GM18526 (cell line): ENCODE measurements around the gene SLC39A11.

Source experiments
- POLR2A ChIP-seq: IDR thresholded peaks from 3 replicates; pipeline ENCODE4 v1.6.1; 2011; ENCODE audit not compliant: insufficient read length; ENCODE audit errors: extremely low read depth

The SLC39A11 gene

GRCh38 chr17:72984145-72984925 is 108.2 kb downstream of the SLC39A11 start:
- no peak for TF ChIP-seq POLR2A

GRCh38 chr17:72982680-72983079 is 109.8 kb downstream of the SLC39A11 start:
- no peak for TF ChIP-seq POLR2A

GRCh38 chr17:72978593-72979218 is 113.8 kb downstream of the SLC39A11 start:
- TF ChIP-seq POLR2A: no peak

- no peak for TF ChIP-seq POLR2A
These were observed 114.6 kb downstream of the SLC39A11 start for GRCh38 chr17:72977771-72978417.

GRCh38 chr17:72976971-72977770 is 115.3 kb downstream of the SLC39A11 start:
- no peak for TF ChIP-seq POLR2A

- no peak for TF ChIP-seq POLR2A
These were observed 117.0 kb downstream of the SLC39A11 start for GRCh38 chr17:72975509-72975908.

GRCh38 chr17:72974605-72975232 is 117.8 kb downstream of the SLC39A11 start:
- TF ChIP-seq POLR2A: no peak

GRCh38 chr17:72972263-72972951 is 120.1 kb downstream of the SLC39A11 start:
- no peak for TF ChIP-seq POLR2A

- no peak for TF ChIP-seq POLR2A
These were observed 121.1 kb downstream of the SLC39A11 start for GRCh38 chr17:72971226-72971880.

- no peak for TF ChIP-seq POLR2A
These were observed 121.7 kb downstream of the SLC39A11 start for GRCh38 chr17:72970797-72971196.

- TF ChIP-seq POLR2A: no peak
These were observed 122.2 kb downstream of the SLC39A11 start for GRCh38 chr17:72970246-72970645.

- no peak for TF ChIP-seq POLR2A
These were observed 123.1 kb downstream of the SLC39A11 start for GRCh38 chr17:72969293-72969906.

GRCh38 chr17:72968798-72969197 is 123.7 kb downstream of the SLC39A11 start:
- no peak for TF ChIP-seq POLR2A
